Measurements from ENCODE around the gene DNAJC5G.

DNAJC5G gene

GRCh38 chr2:27307287-27307544, 32.0 kb downstream of the DNAJC5G start:
- no peak for TF ChIP-seq CTCF (IDR thresholded peaks at IDR 0.05; ENCODE audit: low read depth, low read length)
- H3K27me3 ChIP-seq: peaks cover 27% of the 10 kb centered on the region

GRCh38 chr2:27307545-27308358, 32.5 kb downstream of the DNAJC5G start:
- Histone ChIP-seq H3K4me3 (ENCODE audit: low read depth, low read length) (peak overlapping the region; percentile 54), H3K9me3 (no peaks in the 10 kb centered on the region), H3K27me3 (peaks cover 27% of the 10 kb centered on the region), H3K36me3 (no peaks in the 10 kb centered on the region), H3K4me1 (peaks cover 10% of the 10 kb centered on the region)
- TF ChIP-seq CTCF (IDR thresholded peaks at IDR 0.05; ENCODE audit: low read depth, low read length): no peak
- DNase-seq: peak; percentile 49

More at GRCh38 chr2:27307287-27307544, 32.0 kb downstream of the DNAJC5G start:
- Histone ChIP-seq H3K9me3 (no peaks in the 10 kb centered on the region), H3K4me3 (ENCODE audit: low read depth, low read length) (peak overlapping the region; percentile 54), H3K4me1 (peaks cover 10% of the 10 kb centered on the region), H3K36me3 (no peaks in the 10 kb centered on the region)
- DNase-seq: no peak

- Histone ChIP-seq H3K9me3 (no peaks in the 10 kb centered on the region), H3K36me3 (no peaks in the 10 kb centered on the region), H3K4me1 (peaks cover 4% of the 10 kb centered on the region), H3K27me3 (peaks cover 27% of the 10 kb centered on the region), H3K4me3 (ENCODE audit: low read depth, low read length) (peak within 1 kb of the TSS; percentile 54)
- TF ChIP-seq CTCF (IDR thresholded peaks at IDR 0.05; ENCODE audit: low read depth, low read length): no peak
- DNase-seq: peak; percentile 89
Measured at GRCh38 chr2:27308359-27308881, 33.2 kb downstream of the DNAJC5G start, which contains the start of gene UCN. TSS of gene UCN (minus strand) at chr2:27308445. CDS start at chr2:27307895, 550 bp downstream.

- Histone ChIP-seq H3K9me3 (no peaks in the 10 kb centered on the region), H3K4me3 (ENCODE audit: low read depth, low read length) (no peak overlapping the region), H3K4me1 (peaks cover 4% of the 10 kb centered on the region), H3K27me3 (peaks cover 27% of the 10 kb centered on the region), H3K36me3 (no peaks in the 10 kb centered on the region)
- TF ChIP-seq CTCF (IDR thresholded peaks at IDR 0.05; ENCODE audit: low read depth, low read length): no peak
- DNase-seq: no peak
Measured at GRCh38 chr2:27309651-27310050, 34.4 kb downstream of the DNAJC5G start.

GRCh38 chr2:27312152-27312551, 36.9 kb downstream of the DNAJC5G start:
- no peak for DNase-seq
- H3K4me1 ChIP-seq: peaks cover under 1% of the 10 kb centered on the region; the same call in 1 of the 2 replicates
- no peaks in the 10 kb centered on the region for H3K9me3 ChIP-seq
- H3K4me3 ChIP-seq (ENCODE audit: low read depth, low read length): no peak overlapping the region
- peaks cover 9% of the 10 kb centered on the region for H3K27me3 ChIP-seq
- H3K36me3 ChIP-seq: no peaks in the 10 kb centered on the region
- TF ChIP-seq CTCF (IDR thresholded peaks at IDR 0.05; ENCODE audit: low read depth, low read length): no peak
